ENCODE results near the gene MROH7.

DNA sequence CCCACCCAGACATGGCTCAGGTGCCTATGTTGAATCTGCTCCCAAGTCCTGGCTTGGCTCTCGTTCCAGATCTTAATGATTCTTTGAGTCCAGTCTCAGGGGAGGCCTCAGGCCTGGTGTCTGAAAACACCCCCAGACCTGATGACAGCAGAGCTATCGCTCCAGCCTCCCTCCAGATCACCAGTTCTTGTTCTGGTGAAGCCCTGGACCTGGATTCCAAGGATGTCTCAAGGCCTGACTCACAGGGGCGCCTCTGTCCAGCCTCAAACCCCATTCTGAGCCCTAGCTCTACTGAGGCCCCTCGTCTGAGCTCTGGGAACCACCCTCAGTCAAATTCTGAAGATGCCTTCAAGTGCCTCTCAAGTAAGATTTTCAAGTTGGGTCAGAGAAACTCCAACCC, 11.4 kb downstream of the MROH7 start:
- TF ChIP-seq, protein P1, sequence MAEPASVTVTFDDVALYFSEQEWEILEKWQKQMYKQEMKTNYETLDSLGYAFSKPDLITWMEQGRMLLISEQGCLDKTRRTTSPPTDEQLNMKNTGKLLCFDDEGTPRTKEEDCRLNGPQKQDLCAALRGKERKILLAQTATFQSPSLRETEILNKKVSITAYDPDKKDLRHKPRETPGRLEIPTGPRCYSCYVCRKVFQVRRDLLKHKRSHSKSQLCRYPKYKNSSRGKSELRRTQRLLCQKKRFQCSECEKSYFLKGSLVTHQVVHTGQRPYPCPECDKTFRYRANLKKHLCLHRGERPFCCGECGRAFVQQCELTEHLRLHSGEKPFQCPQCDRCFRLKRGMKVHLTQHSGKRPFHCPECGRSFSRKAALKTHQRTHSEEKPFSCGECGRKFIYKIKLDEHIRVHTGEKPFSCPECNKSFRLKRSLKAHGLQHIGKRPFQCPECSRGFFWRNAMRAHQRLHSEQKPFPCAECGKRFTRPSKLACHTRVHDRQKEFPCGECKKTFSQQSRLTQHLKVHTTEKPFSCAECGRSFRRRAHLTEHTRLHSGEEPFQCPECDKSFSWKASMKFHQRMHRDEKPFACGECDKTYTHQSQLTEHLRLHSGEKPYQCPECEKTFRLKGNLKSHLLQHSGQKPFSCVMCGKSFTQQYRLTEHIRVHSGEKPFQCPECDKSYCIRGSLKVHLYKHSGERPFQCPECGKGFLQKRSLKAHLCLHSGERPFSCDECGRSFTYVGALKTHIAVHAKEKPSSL (CRISPR knock-in tag; conservative IDR thresholded peaks at IDR 0.05): no peak
- TF ChIP-seq, protein P2, sequence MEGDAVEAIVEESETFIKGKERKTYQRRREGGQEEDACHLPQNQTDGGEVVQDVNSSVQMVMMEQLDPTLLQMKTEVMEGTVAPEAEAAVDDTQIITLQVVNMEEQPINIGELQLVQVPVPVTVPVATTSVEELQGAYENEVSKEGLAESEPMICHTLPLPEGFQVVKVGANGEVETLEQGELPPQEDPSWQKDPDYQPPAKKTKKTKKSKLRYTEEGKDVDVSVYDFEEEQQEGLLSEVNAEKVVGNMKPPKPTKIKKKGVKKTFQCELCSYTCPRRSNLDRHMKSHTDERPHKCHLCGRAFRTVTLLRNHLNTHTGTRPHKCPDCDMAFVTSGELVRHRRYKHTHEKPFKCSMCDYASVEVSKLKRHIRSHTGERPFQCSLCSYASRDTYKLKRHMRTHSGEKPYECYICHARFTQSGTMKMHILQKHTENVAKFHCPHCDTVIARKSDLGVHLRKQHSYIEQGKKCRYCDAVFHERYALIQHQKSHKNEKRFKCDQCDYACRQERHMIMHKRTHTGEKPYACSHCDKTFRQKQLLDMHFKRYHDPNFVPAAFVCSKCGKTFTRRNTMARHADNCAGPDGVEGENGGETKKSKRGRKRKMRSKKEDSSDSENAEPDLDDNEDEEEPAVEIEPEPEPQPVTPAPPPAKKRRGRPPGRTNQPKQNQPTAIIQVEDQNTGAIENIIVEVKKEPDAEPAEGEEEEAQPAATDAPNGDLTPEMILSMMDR (IDR thresholded peaks at IDR 0.05): no peak
- TF ChIP-seq, protein P3, sequence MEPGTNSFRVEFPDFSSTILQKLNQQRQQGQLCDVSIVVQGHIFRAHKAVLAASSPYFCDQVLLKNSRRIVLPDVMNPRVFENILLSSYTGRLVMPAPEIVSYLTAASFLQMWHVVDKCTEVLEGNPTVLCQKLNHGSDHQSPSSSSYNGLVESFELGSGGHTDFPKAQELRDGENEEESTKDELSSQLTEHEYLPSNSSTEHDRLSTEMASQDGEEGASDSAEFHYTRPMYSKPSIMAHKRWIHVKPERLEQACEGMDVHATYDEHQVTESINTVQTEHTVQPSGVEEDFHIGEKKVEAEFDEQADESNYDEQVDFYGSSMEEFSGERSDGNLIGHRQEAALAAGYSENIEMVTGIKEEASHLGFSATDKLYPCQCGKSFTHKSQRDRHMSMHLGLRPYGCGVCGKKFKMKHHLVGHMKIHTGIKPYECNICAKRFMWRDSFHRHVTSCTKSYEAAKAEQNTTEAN (CRISPR knock-in tag; IDR thresholded peaks at IDR 0.05): no peak
- TF ChIP-seq ATF1 (CRISPR knock-in tag; IDR thresholded peaks at IDR 0.05) (no peak), ELF4 (CRISPR knock-in tag; IDR thresholded peaks at IDR 0.05; ENCODE audit: low read depth) (no peak), ZBTB21 (CRISPR knock-in tag; IDR thresholded peaks at IDR 0.05; ENCODE audit: borderline replicate concordance) (no peak), ETV6 (CRISPR knock-in tag; IDR thresholded peaks at IDR 0.05) (no peak)
- TF ChIP-seq, protein P4, sequence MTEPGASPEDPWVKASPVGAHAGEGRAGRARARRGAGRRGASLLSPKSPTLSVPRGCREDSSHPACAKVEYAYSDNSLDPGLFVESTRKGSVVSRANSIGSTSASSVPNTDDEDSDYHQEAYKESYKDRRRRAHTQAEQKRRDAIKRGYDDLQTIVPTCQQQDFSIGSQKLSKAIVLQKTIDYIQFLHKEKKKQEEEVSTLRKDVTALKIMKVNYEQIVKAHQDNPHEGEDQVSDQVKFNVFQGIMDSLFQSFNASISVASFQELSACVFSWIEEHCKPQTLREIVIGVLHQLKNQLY (CRISPR knock-in tag; IDR thresholded peaks at IDR 0.05): no peak
- TF ChIP-seq, protein P5, sequence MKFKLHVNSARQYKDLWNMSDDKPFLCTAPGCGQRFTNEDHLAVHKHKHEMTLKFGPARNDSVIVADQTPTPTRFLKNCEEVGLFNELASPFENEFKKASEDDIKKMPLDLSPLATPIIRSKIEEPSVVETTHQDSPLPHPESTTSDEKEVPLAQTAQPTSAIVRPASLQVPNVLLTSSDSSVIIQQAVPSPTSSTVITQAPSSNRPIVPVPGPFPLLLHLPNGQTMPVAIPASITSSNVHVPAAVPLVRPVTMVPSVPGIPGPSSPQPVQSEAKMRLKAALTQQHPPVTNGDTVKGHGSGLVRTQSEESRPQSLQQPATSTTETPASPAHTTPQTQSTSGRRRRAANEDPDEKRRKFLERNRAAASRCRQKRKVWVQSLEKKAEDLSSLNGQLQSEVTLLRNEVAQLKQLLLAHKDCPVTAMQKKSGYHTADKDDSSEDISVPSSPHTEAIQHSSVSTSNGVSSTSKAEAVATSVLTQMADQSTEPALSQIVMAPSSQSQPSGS (CRISPR knock-in tag; IDR thresholded peaks at IDR 0.05; ENCODE audit: borderline replicate concordance, low read depth): no peak
- TF ChIP-seq, protein P6, sequence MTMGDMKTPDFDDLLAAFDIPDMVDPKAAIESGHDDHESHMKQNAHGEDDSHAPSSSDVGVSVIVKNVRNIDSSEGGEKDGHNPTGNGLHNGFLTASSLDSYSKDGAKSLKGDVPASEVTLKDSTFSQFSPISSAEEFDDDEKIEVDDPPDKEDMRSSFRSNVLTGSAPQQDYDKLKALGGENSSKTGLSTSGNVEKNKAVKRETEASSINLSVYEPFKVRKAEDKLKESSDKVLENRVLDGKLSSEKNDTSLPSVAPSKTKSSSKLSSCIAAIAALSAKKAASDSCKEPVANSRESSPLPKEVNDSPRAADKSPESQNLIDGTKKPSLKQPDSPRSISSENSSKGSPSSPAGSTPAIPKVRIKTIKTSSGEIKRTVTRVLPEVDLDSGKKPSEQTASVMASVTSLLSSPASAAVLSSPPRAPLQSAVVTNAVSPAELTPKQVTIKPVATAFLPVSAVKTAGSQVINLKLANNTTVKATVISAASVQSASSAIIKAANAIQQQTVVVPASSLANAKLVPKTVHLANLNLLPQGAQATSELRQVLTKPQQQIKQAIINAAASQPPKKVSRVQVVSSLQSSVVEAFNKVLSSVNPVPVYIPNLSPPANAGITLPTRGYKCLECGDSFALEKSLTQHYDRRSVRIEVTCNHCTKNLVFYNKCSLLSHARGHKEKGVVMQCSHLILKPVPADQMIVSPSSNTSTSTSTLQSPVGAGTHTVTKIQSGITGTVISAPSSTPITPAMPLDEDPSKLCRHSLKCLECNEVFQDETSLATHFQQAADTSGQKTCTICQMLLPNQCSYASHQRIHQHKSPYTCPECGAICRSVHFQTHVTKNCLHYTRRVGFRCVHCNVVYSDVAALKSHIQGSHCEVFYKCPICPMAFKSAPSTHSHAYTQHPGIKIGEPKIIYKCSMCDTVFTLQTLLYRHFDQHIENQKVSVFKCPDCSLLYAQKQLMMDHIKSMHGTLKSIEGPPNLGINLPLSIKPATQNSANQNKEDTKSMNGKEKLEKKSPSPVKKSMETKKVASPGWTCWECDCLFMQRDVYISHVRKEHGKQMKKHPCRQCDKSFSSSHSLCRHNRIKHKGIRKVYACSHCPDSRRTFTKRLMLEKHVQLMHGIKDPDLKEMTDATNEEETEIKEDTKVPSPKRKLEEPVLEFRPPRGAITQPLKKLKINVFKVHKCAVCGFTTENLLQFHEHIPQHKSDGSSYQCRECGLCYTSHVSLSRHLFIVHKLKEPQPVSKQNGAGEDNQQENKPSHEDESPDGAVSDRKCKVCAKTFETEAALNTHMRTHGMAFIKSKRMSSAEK (CRISPR knock-in tag; IDR thresholded peaks at IDR 0.05; ENCODE audit: borderline replicate concordance): no peak
- TF ChIP-seq, protein P7, sequence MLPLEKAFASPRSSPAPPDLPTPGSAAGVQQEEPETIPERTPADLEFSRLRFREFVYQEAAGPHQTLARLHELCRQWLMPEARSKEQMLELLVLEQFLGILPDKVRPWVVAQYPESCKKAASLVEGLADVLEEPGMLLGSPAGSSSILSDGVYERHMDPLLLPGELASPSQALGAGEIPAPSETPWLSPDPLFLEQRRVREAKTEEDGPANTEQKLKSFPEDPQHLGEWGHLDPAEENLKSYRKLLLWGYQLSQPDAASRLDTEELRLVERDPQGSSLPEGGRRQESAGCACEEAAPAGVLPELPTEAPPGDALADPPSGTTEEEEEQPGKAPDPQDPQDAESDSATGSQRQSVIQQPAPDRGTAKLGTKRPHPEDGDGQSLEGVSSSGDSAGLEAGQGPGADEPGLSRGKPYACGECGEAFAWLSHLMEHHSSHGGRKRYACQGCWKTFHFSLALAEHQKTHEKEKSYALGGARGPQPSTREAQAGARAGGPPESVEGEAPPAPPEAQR (CRISPR knock-in tag; IDR thresholded peaks at IDR 0.05): no peak
- TF ChIP-seq, protein P8, sequence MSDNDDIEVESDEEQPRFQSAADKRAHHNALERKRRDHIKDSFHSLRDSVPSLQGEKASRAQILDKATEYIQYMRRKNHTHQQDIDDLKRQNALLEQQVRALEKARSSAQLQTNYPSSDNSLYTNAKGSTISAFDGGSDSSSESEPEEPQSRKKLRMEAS (CRISPR knock-in tag; IDR thresholded peaks at IDR 0.05): no peak

Measured in WTC11 (cell line).